Thyroid gland (tissue), 4 donors: ENCODE results near the gene KIAA1191. TPM values are rescaled to one million over a fixed set of nuclear protein-coding genes. Genes with fewer than 3 reads are reported as not detected.

Experiments
- DNase-seq, 2 donors: peaks; one replicate each; pipeline ENCODE4 v3.0.0-alpha.2; 2019
- H3K27ac ChIP-seq, 3 donors: fragments of 200-600 bp; sonication (generic); 1 replicate in 2 of 3; 2 replicates in 1 of 3; pipeline ENCODE4 v1.5.1; 2016 to 2019; ENCODE audit warnings: mild to moderate bottlenecking in 1 of 3, moderate library complexity in 1 of 3
- H3K27me3 ChIP-seq: fragments of 200-600 bp; sonication (generic); one replicate; pipeline ENCODE4 v1.5.1; 2019
- H3K36me3 ChIP-seq, 2 donors: fragments of 200-600 bp; sonication (generic); one replicate each; pipeline ENCODE4 v1.5.1; 2016 to 2019
- H3K4me1 ChIP-seq, 2 donors: fragments of 200-600 bp; sonication (generic); one replicate each; pipeline ENCODE4 v1.5.1; 2017 to 2019
- H3K4me3 ChIP-seq, 3 donors: fragments of 200-600 bp; sonication (generic); replicated peaks in 1 of 3; 1 replicate in 2 of 3; 2 replicates in 1 of 3; pipeline ENCODE4 v1.5.1; 2016; ENCODE audit warnings: mild to moderate bottlenecking in 1 of 3
- H3K9me3 ChIP-seq: fragments of 200-600 bp; sonication (generic); one replicate; pipeline ENCODE4 v1.5.1; 2017
- POLR2A ChIP-seq, 2 donors: fragments of 450-650 bp; IDR thresholded peaks; one replicate each; pipeline ENCODE4 v1.6.1; 2017; ENCODE audit warnings: antibody characterized with exemption in 2 of 2, mild to moderate bottlenecking in 2 of 2, moderate library complexity in 1 of 2
- WGBS, 2 donors: methylation state at CpG; one replicate each; pipeline ENCODE4 v1.1.5; 2017; 5-methylcytosine and 5-hydroxymethylcytosine counted together
- intact Hi-C: fragments of 100-400 bp; cut with DNase I; formaldehyde crosslinking; loops from one replicate; pipeline ENCODE4 v1.15.1; 2023
- total RNA-seq, 4 donors: library from RNA; depleted of rRNA; stranded (reverse); fragments of >200 nt; gene quantifications; one replicate each; pipeline ENCODE4 v1.2.3, GENCODE V29; 2016
- TF ChIP-seq, protein P1 (sequence below), 6 experiments: fragments of 200-600 bp in 3 of 6; fragments of 450-650 bp in 3 of 6; sonication (generic) in 3 of 6; IDR thresholded peaks; one replicate each; pipeline ENCODE4 v1.5.1; 2016 to 2019; ENCODE audit warnings: antibody characterized with exemption in 6 of 6, mild to moderate bottlenecking in 2 of 6, inconsistent platforms in 1 of 6, moderate library complexity in 1 of 6

The KIAA1191 gene
- total RNA-seq, 4 donors from 2014 or later: 107 to 134 (median 119) TPM

DNA sequence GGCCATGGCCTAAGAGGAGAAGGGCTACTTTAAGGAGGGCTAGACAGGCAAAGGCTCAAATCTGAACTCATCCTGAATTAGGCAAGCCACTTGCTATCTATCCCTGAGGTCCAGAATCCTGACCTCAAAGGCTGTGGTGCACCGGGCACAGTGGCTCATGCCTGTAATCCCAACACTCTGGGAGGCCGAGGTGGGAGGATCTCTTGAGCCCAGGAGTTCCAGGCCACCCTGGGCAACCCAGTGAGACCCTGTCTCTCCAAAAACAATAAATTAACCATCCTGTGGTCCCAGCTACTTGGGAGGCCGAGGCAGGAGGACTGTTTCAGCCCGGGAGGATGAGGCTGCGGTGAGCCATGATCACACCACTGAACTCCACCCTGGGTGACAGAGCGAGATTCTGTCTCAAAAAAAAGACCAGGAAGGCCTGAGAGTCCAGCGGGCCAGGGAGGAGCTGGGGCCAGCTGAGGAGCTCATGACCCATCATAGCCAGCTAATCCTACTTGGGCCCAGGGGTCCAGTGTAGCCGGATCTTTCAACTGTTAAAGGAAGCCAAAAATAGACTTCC lies 22.9 kb upstream of the KIAA1191 start:
- Histone ChIP-seq H3K4me3 (no peak overlapping the region), H3K9me3 (no peaks in the 10 kb centered on the region), H3K36me3 (peaks cover 20 to 24% of the 10 kb centered on the region in 2 donors), H3K27ac (no peak overlapping the region), H3K4me1 (peaks cover 8 to 11% of the 10 kb centered on the region in 2 donors), H3K27me3 (no peaks in the 10 kb centered on the region)
- WGBS, 2 donors: 90 to 95% methylated on average over 6 to 8 of the region's 8 CpGs
- DNase-seq: no peak
- intact Hi-C loops: no loop called here
- TF ChIP-seq POLR2A (IDR thresholded peaks at IDR 0.05): no peak
- TF ChIP-seq, protein P1, sequence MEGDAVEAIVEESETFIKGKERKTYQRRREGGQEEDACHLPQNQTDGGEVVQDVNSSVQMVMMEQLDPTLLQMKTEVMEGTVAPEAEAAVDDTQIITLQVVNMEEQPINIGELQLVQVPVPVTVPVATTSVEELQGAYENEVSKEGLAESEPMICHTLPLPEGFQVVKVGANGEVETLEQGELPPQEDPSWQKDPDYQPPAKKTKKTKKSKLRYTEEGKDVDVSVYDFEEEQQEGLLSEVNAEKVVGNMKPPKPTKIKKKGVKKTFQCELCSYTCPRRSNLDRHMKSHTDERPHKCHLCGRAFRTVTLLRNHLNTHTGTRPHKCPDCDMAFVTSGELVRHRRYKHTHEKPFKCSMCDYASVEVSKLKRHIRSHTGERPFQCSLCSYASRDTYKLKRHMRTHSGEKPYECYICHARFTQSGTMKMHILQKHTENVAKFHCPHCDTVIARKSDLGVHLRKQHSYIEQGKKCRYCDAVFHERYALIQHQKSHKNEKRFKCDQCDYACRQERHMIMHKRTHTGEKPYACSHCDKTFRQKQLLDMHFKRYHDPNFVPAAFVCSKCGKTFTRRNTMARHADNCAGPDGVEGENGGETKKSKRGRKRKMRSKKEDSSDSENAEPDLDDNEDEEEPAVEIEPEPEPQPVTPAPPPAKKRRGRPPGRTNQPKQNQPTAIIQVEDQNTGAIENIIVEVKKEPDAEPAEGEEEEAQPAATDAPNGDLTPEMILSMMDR (IDR thresholded peaks at IDR 0.05): no peak

DNA sequence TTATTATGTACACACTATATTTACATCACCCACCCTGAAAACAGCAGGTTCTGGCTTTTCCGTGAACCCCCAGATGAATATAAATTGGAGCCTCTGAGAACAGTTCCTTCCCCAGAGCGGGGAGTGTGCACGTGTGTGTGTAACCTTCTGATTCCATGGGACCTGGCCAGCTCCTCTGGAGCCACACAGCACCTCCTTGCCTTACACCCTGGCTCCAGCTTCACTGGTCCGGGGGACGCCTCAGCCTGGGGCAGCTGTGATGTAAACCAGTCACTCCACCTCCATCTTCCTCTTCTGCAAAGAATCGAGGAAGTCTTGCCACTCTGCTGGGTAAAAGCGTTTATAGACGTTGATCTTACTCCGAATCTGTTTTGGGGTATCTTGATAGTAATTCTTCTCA lies 22.4 kb upstream of the KIAA1191 start:
- H3K4me3 ChIP-seq: no peak overlapping the region
- TF ChIP-seq, protein P1 (IDR thresholded peaks at IDR 0.05): no peak
- TF ChIP-seq POLR2A (IDR thresholded peaks at IDR 0.05): no peak
- peaks cover 20 to 24% of the 10 kb centered on the region in 2 donors for H3K36me3 ChIP-seq
- H3K9me3 ChIP-seq: no peaks in the 10 kb centered on the region
- 91 to 92% methylated on average over 9 of the region's 9 CpGs for WGBS, 2 donors
- intact Hi-C loops: no loop called here
- peaks cover 8 to 11% of the 10 kb centered on the region in 2 donors for H3K4me1 ChIP-seq
- no peak for DNase-seq
- H3K27me3 ChIP-seq: no peaks in the 10 kb centered on the region
- H3K27ac ChIP-seq: no peak overlapping the region

DNA sequence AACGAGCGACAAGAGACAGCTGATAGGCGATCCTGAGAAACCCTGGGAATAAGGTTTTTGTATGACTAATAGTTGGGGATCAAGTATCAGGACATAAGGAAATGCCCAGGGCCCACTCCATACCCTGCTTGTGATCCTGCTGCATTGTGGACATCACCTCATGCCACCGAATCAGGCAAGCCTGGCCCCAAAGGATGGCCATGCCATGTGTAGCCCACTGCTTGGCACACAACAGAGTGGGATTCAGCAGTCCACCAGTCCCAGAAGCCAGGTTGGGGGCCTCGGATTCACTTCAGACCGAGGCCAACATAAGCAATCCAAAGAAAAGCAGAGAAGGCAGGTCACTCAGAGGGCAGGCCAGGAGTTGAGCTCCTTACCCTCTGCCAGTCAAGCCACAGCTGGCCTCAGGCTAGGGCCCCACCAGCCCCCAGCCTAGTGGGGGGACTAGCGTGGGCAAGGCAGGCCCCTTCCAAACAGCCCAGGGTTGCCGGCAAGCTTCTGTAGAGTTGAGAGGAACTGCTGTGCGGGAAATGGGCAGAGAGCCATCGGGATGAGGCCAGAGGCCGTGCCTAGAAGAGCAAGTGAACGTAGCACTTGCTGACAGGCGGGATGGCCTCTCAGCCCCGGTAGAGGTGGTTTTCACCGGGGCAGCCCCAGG lies 21.8 kb upstream of the KIAA1191 start:
- Histone ChIP-seq H3K27ac (no peak overlapping the region), H3K36me3 (peaks cover 20 to 24% of the 10 kb centered on the region in 2 donors), H3K9me3 (no peaks in the 10 kb centered on the region), H3K4me1 (peaks cover 8 to 11% of the 10 kb centered on the region in 2 donors), H3K4me3 (no peak overlapping the region), H3K27me3 (no peaks in the 10 kb centered on the region)
- intact Hi-C loops: no loop called here
- TF ChIP-seq, protein P1 (IDR thresholded peaks at IDR 0.05): no peak
- no peak for TF ChIP-seq POLR2A (IDR thresholded peaks at IDR 0.05)
- WGBS, 2 donors: 91% methylated on average over 14 to 15 of the region's 15 CpGs
- DNase-seq: no peak

DNA sequence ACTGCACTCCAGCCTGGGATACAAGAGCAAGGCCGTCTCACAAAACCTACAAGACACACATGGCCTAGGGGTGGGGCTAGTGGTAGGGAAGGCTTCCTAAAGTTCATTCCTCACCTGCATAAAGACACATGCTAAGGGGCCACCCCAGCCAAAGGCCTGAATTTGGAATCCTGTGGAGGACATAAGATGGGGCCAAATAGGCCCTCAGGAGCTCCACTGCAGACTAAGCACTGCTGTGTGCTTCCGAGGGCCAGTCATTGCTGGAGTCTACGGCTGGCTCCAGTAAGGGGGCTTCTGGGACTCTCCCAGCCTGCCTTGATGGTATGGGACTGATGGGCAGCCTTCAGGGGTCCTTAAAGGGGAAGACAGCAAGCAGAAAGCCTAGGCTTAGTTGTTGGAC lies 21.2 kb upstream of the KIAA1191 start:
- WGBS, 2 donors: 89 to 100% methylated on average over 3 of the region's 3 CpGs
- H3K27me3 ChIP-seq: no peaks in the 10 kb centered on the region
- H3K4me1 ChIP-seq: peaks cover 4 to 7% of the 10 kb centered on the region in 2 donors
- H3K4me3 ChIP-seq: no peak overlapping the region
- H3K27ac ChIP-seq: no peak overlapping the region
- intact Hi-C loops: no loop called here
- no peaks in the 10 kb centered on the region for H3K9me3 ChIP-seq
- peaks cover 20 to 24% of the 10 kb centered on the region in 2 donors for H3K36me3 ChIP-seq
- TF ChIP-seq, protein P1 (IDR thresholded peaks at IDR 0.05): no peak
- no peak for TF ChIP-seq POLR2A (IDR thresholded peaks at IDR 0.05)
- DNase-seq: no peak

DNA sequence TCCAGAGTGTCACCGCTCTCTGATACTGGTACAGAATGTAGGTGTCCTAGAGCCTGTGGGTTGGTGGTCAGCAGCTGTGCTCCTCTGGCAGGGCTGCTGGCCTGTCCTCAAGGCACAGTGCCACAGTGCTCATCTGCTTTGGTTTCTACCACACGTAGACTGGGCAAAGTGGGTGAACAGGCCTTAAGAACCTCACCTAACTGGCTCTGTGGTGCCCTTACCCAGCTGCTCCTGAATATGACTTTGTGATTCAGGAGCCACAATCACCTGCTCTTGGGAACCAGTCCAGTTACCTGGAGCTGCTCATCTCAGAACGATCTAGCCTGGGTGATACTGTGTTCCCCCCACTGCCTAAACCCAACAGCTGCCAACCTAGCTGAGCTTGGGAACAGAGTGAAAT lies 20.4 kb upstream of the KIAA1191 start:
- no peak for DNase-seq
- H3K27me3 ChIP-seq: no peaks in the 10 kb centered on the region
- H3K36me3 ChIP-seq: peaks cover 20 to 24% of the 10 kb centered on the region in 2 donors
- WGBS, 2 donors: 94 to 97% methylated on average over 3 of the region's 3 CpGs
- TF ChIP-seq, protein P1 (IDR thresholded peaks at IDR 0.05): no peak
- no peak for TF ChIP-seq POLR2A (IDR thresholded peaks at IDR 0.05)
- peaks cover 0 to under 1% of the 10 kb centered on the region in 2 donors for H3K4me1 ChIP-seq
- intact Hi-C loops: no loop called here
- no peaks in the 10 kb centered on the region for H3K9me3 ChIP-seq
- H3K4me3 ChIP-seq: no peak overlapping the region
- no peak overlapping the region for H3K27ac ChIP-seq
